Sciatic nerve (tissue), 2 donors: ENCODE data around the gene CEP112. TPM values are rescaled to one million over a fixed set of nuclear protein-coding genes. Genes with fewer than 3 reads are reported as not detected.

Experiments used
- ATAC-seq: fragments of 200-7000 bp; cut with Tn5 transposase; one replicate; pipeline ENCODE4 v1.9.1; 2020; ENCODE audit warnings: mild to moderate bottlenecking, moderate library complexity
- DNase-seq: peaks from one replicate; pipeline ENCODE4 v3.0.0-alpha.2; 2020; ENCODE audit warnings: low spot score
- intact Hi-C: fragments of 100-400 bp; cut with DNase I; formaldehyde crosslinking; loops from one replicate; pipeline ENCODE4 v1.14.2; 2022
- total RNA-seq: library from RNA; stranded (reverse); fragmentation: NEBNext Ultra II Directional; extraction: Animal tissue kit (Norgen Biotek cat#: 25700); gene quantifications from one replicate; pipeline ENCODE4 v1.2.1, GENCODE V29; 2021
- donor health status: DM: no; HTN: no; CAD: no.
- donor health status: DM: no; HTN: no; CAD: no.

The CEP112 gene
- total RNA-seq, 1 donor from 2014 or later, result 64.9 TPM

- intact Hi-C loops, result no loop called here
These were observed 173.1 kb downstream of the CEP112 start for GRCh38 chr17:66018786-66019185.

DNA sequence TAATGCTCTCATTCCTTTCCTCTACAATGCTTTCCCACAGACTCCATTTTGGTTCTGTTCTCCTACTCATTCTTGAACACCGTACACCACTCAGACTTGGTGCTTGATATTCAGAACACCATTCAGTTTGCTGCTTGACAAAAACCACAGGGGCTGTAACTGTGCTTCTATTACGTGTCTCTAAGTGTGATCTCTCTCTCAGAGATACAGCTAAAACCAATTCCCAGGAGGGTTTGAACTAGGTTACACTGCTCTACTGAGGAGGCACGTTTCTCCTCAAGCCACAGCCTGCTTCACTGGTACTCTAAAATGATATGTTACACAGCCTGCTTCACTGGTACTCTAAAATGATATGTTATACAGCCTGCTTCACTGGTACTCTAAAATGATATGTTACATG lies 175.7 kb downstream of the CEP112 start:
- DNase-seq, result no peak
- intact Hi-C loops, result no loop called here
- ATAC-seq, result no peak

More at GRCh38 chr17:66018786-66019185, 173.1 kb downstream of the CEP112 start:
- no peak for DNase-seq
- no peak for ATAC-seq

DNA sequence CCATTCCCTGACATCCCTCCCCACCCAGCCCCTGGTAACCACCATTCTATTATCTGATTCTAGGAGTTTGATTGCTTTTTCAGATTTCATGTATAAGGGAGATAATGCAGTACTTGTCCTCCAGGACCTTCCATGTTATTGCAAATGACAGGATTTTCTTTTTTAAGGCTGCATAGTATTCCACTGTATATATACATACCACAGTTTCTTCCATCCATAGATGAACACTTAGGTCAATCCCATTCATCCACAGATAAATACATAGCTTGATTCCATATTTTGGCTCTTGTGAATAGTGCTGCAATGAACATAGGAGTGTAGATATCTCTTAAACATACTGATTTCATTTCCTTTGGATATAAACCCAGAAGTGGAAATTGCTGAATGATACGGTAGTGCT lies 183.3 kb downstream of the CEP112 start:
- ATAC-seq (no peak), DNase-seq (no peak)
- intact Hi-C loops, result no loop called here

- intact Hi-C loops, result no loop called here
- no peak for ATAC-seq
- no peak for DNase-seq
These were observed 185.3 kb downstream of the CEP112 start for GRCh38 chr17:66006654-66007053.

GRCh38 chr17:66002812-66003211 lies 189.1 kb downstream of the CEP112 start:
- DNase-seq (no peak), ATAC-seq (no peak)
- intact Hi-C loops, result no loop called here

- intact Hi-C loops, result no loop called here
- DNase-seq (no peak), ATAC-seq (no peak)
These were observed 189.8 kb downstream of the CEP112 start for GRCh38 chr17:66002063-66002585.

DNA sequence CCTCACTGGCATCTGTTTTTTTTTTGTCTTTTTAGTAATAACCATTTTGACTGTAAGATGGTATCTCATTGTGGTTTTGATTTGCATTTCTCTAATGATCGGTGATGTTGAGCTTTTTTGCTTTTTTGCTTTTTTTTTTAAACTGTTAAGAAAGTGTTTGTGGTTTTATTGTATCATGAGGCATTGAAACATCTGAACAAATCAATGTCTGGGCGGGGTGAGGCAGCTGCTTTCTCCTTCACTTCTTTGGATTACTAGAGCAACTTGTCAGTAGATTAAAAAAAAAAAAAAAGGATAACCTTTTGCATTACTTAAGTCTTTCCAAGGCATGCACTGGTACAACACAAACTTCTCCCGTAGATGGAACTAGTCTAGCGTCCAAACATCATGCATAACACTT lies 191.7 kb downstream of the CEP112 start:
- intact Hi-C loops, result no loop called here
- no peak for DNase-seq

GRCh38 chr17:65998675-65999074 lies 193.3 kb downstream of the CEP112 start:
- ATAC-seq (no peak), DNase-seq (no peak)
- intact Hi-C loops, result no loop called here

More for the DNA sequence above, 191.7 kb downstream of the CEP112 start:
- ATAC-seq, result no peak

- intact Hi-C loops, result no loop called here
- no peak for ATAC-seq
These were observed 197.3 kb downstream of the CEP112 start for GRCh38 chr17:65994679-65995078.

DNA sequence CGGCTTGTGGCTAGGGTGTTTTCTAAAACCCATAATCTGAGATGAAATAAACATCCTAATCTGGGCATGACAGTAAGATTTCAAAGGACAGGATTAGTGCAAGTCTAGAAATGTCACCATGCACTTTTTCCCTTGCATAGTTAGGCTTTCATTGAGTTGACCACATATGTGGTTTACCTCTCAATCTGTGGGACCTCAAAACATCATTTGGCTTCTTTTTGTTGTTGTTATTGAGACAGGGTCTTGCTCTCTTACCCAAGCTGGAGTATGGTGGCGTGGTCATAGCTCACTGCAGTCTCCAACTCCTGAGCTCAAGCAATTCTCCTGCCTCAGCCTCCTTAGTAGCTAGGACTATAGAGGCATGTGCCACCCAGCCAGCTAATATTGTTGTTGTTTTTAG lies 197.8 kb downstream of the CEP112 start:
- DNase-seq, result no peak
- intact Hi-C loops, result no loop called here
- ATAC-seq, result no peak

More at GRCh38 chr17:65994679-65995078, 197.3 kb downstream of the CEP112 start:
- DNase-seq, result no peak

DNA sequence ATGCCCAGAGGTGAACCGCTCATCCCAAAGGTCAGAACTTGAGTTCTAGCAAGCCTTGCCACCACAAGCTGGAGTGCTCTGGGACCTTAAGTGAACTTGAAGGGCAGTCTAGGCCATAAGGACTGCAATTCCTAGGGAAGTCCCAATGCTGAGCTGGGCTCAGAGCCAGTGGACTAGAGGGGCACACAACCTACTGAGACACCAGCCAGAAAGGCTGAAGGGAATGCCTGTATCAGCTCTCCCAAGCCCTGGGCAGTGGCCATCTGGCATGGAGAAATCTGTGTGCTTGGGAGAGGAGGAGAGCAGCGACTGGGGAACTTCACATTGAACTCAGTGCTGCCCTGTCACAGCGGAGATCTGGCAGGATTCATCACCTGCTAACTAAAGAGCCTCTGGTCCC lies 201.3 kb downstream of the CEP112 start:
- DNase-seq, result no peak
- intact Hi-C loops, result no loop called here
- no peak for ATAC-seq

GRCh38 chr17:65988451-65988850 lies 203.5 kb downstream of the CEP112 start:
- DNase-seq (no peak), ATAC-seq (no peak)
- intact Hi-C loops, result no loop called here

DNA sequence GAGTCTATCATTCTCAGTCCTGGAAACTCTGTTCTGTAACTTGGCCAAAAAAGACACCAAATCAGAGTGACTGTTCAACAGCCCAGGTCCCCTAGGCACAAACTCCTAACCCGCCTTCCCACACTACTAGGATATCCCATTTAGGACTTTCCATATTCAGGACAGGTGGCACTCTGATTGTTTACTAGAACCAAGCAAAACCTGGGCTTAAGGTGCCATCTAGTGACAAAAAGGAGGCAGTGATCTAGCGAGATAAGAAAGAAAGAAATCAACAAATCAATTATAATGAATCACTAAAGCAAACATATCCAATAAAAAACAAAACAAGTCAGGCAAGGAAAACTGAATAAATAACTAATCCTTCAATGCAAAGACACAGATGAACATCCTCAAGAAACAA lies 203.9 kb downstream of the CEP112 start:
- intact Hi-C loops, result no loop called here
- DNase-seq (no peak), ATAC-seq (no peak)

- DNase-seq, result no peak
- ATAC-seq, result no peak
- intact Hi-C loops, result no loop called here
These were observed 206.4 kb downstream of the CEP112 start for GRCh38 chr17:65985571-65985970.

DNA sequence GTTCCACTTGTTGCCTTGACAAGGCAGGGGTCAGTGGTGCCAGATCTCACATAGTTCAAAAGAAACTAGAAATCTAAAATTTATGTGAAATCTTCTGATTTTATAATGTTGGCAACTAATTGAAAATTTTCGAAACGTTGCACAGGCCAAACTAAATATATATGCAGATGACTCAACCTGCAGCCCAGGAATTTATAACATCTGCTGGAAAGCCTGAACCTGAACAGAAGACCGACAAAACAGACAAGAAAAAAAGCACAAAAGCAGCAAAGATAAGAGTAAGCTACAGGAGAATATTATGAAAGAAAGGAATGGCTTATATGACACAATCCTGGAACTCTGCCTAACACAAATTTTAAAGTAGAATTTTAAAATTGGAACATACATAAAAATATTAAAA lies 207.6 kb downstream of the CEP112 start:
- intact Hi-C loops, result no loop called here
- ATAC-seq, result no peak
- no peak for DNase-seq

GRCh38 chr17:65978871-65979270 lies 213.1 kb downstream of the CEP112 start:
- intact Hi-C loops, result no loop called here
- ATAC-seq, result no peak
- DNase-seq, result no peak

GRCh38 chr17:65977041-65977440 lies 214.9 kb downstream of the CEP112 start:
- no peak for DNase-seq
- intact Hi-C loops, result no loop called here
- no peak for ATAC-seq

GRCh38 chr17:65975878-65976277 lies 216.1 kb downstream of the CEP112 start:
- intact Hi-C loops, result no loop called here
- no peak for ATAC-seq

DNA sequence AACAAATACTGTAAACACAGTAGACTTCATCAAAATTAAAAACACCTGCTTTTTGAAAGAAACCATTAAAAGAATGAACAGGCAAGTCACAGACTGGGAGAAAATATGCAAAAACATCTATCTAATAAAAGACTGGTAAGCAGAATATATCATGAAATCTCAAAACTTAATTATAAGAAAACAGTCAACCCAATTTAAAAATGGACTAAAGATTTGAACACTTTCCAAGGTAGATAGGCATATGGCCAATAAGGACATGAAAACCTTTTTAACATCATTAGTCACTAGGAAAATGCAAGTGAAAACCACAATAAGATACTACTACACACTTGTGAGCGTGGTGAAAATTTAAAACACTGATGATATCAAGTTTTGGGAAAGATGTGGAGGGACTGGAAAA lies 218.7 kb downstream of the CEP112 start:
- intact Hi-C loops, result no loop called here
- DNase-seq (no peak), ATAC-seq (no peak)

More at GRCh38 chr17:65975878-65976277, 216.1 kb downstream of the CEP112 start:
- no peak for DNase-seq

- intact Hi-C loops, result no loop called here
- no peak for DNase-seq
These were observed 224.6 kb downstream of the CEP112 start for GRCh38 chr17:65967372-65967771.

DNA sequence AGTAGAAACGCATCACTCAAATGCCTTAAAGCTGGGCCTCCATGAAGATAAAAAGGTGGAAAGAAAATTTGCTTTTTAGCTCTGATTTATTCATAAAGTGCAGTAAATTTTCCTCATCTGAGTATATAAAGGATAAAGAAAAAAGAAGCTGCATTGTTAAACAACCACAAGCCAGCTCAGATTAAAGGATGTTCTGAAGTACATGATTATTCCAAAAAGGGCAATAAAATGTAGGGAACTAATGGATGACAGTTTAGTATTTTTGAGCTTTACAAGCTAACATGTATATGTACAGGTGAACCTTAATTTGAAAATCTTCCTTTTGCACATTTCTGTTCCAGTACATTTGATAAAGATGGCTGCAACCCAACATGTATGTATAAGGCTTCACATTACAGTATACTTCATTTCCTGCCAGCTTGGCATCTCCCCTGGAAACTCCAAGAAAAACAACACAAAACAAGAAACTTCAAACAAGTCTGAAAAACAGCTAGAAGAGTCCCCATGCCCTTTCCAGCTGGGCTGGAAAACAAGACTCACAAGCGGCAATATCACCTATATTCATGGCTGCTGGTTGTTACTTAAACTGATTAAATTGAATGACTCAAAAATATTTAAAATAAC lies 225.7 kb downstream of the CEP112 start:
- DNase-seq (no peak), ATAC-seq (no peak)
- intact Hi-C loops, result no loop called here

More at GRCh38 chr17:65967372-65967771, 224.6 kb downstream of the CEP112 start:
- no peak for ATAC-seq
